COLO668 (cell line): Measurements from ENCODE around the gene UBR3.

ENCODE experiments used
- DNase-seq: peaks from one replicate; lab custom pipeline; 2025; ENCODE audit not compliant: unreplicated experiment; lab: John Stamatoyannopoulos, UW

UBR3 gene

DNA sequence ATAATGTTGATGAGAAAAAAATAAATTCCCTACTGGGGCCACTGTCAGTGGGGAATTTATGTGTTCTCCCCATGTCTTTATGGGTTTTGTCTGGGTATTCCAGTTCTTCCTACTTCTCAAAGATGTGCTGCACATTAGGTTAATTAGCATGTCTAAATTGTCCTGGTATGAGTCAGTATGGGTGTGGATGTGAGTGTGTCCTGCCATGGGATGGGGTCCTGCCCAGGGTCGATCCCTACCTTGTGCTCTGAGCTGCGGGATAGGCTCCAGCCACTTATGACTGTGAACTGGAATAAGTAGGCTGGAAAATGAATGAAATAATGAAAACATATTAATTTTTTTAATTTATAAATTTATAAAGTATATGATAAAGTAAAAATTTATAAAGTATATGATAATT is 167.5 kb downstream of the UBR3 start:
- no peak for DNase-seq

DNA sequence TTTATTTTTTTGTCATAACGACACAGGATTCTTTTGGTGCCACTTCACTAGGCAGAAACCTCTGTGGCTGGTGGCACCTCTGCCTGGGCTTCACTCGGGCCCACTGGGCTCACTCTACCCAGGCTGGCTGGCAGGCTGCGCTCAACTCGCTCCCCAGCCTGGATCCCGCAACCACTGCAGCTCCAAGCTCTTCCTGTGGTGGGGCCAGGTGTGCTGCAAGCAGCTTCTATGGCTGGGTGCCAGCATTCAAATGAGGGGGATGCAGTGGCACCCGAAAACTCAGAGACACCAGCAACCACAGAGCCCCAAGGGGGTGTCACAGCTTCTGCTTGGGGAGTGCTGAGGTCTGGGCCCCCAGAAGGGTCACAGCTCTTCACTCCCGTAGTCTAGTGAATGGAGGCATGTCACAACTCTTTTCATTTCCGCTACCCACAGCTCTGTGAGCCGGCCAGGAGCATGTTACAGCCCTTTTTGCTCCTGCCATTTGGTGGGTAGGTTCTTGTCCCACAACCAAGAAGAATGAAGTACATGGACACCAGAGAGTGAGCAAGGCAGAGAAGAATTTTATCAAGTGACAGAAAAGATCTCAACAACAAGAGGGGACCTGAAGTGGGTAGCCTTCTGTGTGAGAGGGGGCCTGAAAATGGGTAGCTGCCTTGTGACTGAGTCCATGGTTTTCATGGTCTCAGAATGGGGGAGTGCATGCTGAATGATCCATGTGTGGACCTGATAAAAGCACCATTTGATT is 170.1 kb downstream of the UBR3 start:
- no peak for DNase-seq

DNA sequence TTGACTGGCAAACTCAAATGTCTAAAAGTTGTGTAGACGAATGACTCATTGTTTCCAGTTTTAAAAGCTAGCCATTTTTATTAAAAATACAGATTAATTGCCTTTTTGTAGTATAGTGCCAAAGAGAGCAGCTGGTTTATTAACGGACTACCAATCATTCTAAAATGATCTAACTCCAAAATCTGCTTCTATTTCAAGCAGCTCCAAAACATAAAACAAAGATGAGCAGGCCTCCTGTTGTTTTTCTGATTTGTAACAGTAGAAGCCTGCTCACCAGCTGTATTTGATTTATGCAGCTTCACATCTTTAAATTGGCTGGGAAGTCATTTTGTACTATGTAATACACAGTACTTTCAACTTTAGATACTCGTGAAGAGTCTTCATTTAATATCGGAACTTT is 171.8 kb downstream of the UBR3 start:
- no peak for DNase-seq

DNA sequence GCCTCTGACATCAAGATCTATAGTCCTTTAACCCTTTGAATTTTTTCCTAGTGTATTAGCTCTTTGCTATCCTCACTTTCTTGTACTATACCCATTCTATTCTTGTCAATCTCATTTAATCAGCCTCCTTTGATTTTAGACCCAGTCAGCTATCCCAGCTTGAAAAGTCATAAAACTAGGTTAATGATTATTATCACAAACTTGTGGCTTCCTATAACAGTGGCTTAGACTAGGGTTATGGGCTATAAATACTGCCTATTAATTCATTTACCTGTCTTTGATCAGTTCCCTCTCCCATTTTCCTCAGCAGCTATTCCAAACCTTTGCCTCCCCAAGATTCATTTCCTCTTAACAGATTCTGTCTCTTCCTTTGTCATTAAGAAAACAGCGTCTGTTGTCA is 174.8 kb downstream of the UBR3 start:
- no peak for DNase-seq

DNA sequence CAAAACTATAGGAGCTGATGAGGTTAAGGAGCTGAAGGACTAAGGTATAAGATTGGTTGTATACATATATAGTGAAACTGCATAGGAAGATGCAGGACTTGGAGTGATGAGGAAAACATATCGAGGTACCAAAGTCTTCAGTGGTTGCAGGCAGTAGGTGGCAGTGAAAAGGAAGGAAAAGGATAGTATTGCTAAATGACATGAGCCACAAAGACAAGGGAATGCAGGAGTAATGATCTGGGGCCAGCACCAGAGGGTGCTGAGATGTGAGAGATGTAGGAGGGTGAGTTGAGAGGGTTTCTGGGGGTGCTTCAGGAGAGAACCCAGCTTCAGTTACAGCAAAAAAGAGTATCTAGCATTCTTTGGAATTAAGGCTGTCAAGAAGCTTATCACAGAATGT is 178.4 kb downstream of the UBR3 start:
- no peak for DNase-seq

DNA sequence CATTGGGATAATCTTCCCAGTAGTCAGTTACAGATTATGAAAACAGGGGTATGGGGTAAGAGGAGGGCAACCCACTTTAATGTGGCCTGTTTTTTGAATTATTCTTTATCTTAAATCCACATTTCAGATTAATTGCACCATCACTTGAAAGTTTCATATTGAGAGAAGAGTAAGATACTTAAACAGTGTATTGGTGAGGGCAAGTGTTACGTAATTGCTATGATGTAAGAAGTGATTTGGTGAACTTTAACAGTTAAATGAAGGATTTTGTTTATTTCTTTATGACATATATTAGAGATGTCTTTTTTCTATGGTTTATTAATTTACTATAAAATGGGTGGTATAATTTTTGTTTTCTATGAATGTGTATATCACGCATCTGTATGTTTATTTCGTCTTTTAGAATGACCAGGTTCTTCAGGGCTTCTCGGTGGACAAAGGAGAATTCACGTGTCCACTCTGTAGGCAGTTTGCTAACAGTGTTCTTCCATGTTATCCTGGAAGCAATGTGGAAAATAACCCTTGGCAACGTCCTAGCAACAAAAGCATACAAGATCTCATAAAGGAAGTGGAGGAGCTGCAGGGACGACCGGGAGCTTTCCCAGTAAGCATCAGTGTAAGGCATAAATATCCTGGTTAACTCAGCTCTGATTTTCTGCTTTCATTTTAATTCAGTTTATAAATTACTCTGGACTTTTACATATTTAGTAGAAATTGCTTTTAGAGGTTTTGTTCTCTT is 179.5 kb downstream of the UBR3 start:
- no peak for DNase-seq

DNA sequence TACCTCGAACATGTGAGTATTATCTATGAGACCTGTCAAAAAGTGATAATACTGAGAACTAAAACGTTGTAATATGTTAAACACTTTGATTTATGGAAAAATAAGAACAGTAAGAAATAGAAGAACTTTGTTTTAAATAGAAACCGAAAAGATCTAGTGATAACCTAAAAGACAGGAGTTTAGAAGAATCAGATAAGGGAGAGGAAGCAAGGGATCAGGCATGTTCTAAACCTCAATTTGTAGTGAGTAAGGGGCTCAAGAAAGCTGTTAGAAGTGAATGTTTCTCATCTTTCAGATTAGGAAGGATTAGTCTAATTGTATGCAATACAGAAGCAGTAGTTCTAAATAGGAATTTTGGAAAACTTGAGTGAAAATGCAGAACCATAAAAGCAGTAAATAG is 182.0 kb downstream of the UBR3 start:
- no peak for DNase-seq

DNA sequence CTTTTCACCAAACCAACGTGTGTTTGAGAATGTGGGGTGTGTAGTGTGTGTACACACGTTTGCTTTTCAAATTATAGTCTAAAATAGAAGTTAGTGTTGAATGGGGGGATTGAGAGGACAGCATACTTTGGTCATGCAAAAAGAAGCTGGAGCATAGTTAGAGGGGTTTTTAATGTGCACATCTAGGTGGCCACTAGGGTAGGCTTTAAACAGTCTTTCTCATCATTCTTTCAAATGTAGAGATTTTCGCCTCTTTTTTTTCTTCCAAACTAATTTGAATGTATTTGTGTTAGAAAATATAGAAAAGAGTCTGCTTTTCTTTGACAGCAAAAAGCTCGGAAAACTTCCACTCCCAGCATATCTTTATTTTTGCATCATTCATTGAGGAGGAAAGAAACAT is 185.5 kb downstream of the UBR3 start:
- no peak for DNase-seq

DNA sequence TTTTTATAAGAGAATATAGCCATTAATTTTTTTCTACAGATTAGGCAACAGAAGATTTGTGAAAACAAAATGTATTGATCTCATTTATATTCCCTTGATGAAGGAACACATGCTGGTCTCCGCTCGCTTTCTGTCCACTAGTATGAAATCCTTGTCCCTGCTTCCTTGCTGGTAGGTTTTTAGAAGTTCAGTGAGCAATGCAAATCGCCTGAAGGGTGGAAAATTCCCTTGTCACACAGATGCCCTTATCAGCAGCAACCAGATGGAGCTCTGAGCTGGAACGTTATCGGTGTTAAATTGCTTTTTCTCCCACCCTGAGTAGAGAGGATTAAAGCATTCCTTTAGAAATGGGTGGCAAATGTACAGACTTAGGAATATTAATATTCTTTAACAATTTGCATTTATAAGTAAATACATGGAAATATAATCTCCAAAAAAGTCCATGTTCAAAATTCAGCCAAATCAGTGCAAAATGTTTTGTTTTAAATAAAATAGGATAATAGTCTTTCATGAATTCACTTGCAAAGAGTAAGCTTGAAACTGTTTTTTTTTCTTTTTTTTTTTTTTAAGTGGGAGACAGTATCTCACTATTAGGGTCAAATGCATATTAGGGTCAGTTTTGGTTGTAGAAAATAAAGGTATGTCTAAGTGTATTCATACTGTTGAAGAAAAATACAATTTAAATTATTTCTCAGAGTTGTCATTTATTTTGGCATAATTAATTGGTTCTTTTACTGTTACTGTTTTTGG is 186.7 kb downstream of the UBR3 start:
- DNase-seq: no peak

DNA sequence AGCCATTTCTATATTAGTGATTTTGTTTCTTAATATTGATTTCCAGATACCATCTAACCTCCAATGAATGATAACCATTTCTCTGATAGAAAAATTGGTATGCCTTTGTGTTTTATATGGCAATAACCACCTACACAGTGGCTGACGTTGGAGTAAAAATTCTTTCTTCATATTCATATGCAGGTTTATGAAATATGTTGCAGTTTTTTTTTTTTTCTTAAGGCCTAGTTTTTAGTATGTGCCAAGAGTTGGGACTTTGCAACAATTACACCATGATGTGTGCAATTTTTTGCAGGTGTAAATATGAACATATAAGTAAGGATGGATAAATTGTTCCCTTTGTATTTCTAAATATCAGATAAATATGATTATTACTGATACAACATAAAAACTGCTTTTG is 187.5 kb downstream of the UBR3 start:
- DNase-seq: no peak

DNA sequence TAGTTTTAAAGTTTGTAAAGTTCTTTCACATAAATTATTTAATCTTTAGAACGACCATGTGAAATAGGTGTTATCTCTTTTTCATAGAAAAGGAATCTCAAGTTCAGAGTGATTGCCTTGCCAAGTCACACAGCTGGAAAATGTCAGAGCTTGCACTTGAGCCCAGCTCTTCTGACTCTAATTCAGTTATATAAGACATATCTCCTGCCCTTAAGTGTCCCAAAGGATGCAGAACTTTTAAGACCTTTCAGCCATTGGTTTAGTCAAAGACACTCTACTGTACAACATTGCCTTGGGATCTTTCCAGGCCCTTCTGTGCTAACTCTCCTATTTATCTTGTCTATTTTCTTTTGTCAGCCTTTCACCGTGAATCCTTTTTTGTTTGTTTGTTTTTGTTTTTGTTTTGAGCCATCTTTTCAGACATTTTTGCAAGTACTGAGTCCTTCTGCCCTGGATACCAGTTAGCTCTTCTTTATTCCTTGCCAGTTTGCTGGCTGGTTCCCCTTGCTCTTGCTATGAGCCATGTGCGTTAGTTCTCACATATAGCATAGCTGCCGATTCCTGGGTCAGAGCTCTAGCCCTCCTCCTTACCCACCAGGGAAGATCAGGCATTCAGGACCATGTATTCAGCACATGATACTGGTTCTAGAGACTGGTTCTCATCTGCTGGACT is 190.7 kb downstream of the UBR3 start:
- no peak for DNase-seq

DNA sequence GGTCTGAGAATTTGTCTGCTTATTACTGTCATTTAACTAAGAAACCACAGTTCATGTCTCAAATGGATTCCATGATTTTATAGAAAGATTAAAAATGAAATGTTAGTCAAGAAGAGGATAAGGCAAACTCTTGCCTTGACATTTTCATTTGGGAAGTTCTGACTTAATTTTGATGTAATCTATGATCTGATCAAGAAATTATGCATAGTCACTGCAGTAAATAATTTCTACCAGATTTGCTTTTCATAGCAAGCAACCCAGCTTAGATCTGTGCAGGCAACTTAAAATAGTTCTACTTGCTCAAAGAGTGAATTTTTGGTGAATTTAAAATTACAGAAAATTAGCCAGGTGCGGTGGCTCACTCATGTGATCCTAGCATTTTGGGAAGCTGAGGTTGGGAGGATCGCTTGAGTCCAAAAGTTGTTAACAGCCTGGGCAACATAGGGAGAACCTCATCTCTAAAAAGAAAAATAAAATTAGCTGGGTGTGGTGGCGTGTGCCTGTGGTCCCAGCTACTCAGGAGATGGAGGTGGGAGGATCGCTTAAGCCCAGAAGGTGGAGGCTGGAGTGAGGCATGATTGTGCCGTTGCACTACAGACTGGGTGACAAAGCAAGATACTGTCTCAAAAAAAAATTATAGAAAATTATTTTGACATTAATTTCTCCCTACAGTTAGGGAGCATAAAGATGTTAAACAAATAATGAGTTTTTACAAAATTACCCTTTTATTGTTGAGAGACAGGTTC is 192.0 kb downstream of the UBR3 start:
- DNase-seq: no peak

DNA sequence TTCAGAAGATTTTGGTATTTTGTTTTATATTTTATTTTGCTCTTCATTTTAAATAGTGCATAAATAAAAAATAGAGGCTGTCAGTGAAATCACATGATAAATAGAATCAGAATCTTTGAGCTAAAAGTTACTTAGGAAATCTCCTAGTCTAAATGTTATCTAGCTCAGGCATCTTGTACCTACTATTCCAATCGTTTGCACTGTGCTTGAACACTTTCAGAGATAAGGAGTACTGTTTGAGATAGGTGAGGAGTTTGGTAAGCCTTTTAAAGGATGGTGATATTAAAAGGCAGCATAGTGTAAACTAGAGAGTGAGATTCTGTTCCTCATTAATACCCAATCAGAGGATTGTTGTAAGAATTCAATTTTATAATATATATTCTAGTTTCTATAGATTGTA is 193.5 kb downstream of the UBR3 start:
- no peak for DNase-seq

DNA sequence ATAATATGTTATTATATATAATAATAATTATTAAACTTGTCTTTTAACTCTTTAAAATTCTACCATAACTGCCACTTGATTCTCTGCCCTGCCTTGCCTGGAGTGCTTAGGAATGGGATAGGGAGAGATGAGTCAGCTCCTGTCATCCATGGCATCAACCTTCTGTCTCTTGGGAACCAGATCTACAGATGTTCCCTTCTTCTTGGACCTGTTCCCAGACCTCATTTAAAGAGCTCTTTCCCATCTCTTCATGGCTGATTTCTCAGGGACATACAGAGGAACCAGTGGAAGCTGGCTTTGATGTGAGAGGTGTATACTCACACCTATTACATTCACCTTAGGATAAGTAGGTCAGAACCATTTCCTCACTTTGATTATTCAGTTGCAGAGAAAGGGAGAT is 195.4 kb downstream of the UBR3 start:
- DNase-seq: no peak

DNA sequence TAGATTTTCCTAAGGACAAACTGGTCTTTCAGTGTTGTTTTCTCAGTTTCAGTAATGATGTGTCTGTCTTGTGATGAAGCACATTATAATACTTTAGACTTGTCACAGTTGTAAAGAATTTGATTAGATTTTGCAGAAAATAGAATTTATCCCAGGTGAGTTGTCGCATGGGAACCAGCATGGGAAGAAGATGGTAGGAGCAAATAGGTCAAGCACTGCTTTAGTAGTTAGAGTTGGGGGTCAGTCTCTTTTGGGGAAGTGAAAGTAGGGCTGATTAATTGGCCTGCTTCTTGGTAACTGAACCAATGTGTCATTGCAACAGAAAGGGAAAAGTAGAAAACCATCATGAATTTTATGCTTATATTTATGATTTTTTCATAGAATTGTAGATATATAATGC is 197.5 kb downstream of the UBR3 start:
- no peak for DNase-seq

DNA sequence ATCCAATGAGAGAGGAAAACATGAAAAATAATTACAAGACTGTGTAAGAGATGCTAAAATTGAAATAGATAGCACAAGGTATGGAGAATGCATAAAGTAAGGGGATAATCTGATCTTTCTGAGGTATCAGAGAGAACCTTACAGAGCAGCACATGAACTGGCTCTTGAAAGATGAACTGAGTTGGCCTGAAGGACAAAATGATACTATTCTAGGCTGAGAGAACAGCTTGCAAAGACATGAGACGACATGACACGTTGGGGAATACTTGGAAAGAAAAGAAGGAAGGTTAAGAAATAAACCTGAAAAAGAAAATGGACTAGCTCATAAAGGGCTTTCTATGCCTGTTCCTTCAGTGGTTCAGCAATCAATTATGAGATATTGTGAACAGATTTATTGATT is 198.0 kb downstream of the UBR3 start:
- DNase-seq: no peak

DNA sequence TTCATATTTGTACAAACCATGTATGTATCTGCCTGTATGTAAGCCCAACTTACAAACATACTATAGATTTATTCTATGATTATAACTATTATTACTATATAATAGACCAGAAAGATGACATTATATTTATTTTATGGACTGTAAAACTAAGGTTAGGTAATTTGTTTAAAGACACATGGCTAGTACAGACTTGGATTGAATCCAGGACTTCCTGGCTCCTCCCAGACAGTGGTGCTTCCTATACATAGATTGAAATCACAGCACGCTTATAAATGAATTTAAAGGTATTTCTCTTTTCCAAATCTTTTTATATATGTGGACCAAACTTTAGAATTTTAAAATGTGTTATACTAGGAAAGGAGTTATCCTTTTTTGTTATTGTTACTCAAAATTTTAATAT is 199.1 kb downstream of the UBR3 start:
- DNase-seq: no peak

DNA sequence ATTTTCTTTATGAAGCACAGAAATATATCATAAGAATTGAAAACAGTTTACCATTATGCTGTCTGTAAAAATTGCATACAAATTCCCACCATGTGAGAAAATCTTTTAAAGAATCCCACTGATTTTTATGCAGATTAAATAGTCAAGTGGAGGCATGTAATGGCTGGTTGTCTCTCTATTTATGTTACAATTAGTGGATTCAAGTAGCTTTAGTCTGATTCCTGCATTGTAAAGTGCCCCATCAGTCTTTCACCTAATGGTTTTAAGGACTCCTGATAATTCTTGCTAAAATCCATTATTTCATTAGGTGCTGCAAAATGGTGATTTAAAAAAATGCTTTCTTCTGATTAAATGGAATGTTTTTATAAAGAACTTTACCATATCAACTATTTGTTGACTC is 202.3 kb downstream of the UBR3 start:
- DNase-seq: no peak

DNA sequence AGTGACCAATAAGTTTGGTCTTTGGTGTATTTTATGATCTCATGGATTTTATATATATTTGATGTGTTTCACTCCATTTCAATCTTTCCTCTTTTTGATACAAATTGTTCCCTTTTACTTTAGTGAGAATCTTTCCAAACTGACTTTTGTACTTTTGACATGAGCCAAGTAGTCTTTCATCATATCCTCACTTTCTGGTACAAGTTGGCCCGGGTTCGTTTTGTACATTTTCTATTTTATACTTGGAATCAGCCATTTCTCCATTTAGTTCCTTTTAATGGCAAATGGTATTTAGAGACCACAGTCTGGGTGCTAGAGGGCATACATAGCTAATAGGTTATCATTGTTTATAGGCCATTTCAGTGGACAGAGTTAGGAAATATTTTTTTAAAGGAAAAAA is 202.8 kb downstream of the UBR3 start:
- DNase-seq: no peak

DNA sequence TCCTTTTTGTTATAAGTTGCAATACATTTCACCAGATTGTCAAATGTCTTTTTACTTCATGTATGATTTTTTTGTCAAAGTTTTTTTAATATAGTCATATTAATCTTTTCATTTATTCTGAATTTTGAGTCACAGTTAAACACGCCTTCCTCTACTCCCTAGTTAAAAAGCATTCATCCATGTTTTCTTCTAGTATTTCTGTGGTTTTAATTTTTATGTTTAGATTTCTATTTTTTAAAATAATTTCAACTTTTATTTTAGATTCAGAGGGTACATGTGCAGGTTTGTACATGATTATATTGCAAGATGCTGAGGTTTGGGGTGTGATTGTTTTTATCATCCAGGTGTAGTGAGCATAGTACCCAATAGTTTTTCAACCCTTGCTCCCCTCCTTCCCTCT is 204.0 kb downstream of the UBR3 start:
- DNase-seq: no peak

DNA sequence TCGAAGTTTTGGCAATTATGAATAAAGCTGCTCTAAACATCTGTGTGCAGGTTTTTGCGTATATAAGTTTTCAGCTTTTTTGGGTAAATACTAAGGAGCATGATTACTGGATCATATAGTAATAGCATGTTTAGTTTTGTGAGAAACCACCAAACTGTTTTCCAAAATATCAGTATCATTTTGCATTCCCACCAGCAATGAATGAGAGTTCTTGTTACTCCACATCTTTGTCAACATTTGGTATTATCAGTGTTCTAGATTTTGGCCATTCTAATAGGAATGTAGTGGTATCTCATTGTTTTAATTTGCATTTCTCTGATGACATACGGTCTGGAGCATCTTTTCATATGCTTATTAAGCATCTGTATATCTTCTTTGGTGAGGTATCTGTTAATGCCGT is 207.3 kb downstream of the UBR3 start:
- no peak for DNase-seq
